Measurements from ENCODE around the gene ZW10. TPM values are rescaled to one million over a fixed set of nuclear protein-coding genes. Genes with fewer than 3 reads are reported as not detected.

ZW10 gene
- total RNA-seq, 2 experiments from 2014 or later, result 2.0 to 2.2 TPM

DNA sequence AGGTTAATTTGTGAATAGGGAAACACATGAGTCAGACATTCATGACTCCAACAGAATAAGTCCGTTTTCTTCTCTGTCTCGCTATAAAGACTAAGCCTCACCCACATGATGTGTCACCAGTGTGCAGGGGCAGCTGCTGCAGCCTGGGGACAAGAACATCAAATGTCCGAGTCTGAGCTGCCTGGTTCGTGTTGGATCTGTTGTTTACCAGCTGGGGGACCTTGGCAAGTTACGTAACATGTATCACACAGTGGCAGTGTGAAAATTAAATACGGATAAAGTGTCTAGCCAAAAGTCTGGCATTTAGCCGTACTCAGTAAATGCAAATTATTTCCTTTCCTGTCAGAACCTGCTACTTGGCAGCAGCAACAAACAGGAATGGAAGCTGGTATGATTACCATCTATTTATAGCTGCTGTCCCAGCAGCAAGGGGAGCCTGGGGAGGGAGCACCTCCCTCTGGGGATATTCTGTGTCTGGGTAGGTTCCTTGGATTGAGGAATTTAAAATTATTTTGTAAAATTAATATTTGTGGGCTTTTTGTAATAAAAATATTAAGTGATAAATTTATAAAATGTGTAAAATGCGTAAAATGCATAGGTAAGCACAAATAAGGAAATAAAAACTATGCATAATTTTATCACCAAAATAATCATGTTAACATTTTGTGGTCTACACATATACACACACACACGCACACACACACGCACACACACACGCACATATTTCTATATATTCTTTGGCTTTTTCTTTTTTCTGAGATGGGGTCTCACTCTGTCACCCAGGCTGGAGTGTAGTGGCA is 4.8 kb upstream of the ZW10 start:
- Histone ChIP-seq H3K4me1 (ENCODE audit: insufficient read depth, low read length) (no peaks in the 10 kb centered on the region), H3K27ac (ENCODE audit: low read depth in 1 of 2, low read length in 2 of 2) (no peak overlapping the region), H3K27me3 (ENCODE audit: control insufficient read depth in 1 of 2, insufficient read depth in 2 of 2, low read length in 2 of 2) (peaks cover 0 to 20% of the 10 kb centered on the region in 2 experiments), H3K36me3 (ENCODE audit: insufficient read depth, low read length) (no peaks in the 10 kb centered on the region), H3K4me3 (ENCODE audit: low read length) (no peak overlapping the region), H3K9me3 (ENCODE audit: control insufficient read depth in 1 of 2, insufficient read depth in 1 of 2, low read length in 2 of 2) (no peaks in the 10 kb centered on the region)
- no peak for ATAC-seq (ENCODE audit: poor library complexity)
- DNase-seq, result no peak
- H3K4me3 Mint-ChIP-seq, result peak overlapping the region; percentile 53
- POLR2A ChIA-PET, result no interaction called here
- no peaks in the 10 kb centered on the region for H3K9me3 Mint-ChIP-seq
- no peak overlapping the region for H3K27ac Mint-ChIP-seq
- TF ChIP-seq, protein P1, sequence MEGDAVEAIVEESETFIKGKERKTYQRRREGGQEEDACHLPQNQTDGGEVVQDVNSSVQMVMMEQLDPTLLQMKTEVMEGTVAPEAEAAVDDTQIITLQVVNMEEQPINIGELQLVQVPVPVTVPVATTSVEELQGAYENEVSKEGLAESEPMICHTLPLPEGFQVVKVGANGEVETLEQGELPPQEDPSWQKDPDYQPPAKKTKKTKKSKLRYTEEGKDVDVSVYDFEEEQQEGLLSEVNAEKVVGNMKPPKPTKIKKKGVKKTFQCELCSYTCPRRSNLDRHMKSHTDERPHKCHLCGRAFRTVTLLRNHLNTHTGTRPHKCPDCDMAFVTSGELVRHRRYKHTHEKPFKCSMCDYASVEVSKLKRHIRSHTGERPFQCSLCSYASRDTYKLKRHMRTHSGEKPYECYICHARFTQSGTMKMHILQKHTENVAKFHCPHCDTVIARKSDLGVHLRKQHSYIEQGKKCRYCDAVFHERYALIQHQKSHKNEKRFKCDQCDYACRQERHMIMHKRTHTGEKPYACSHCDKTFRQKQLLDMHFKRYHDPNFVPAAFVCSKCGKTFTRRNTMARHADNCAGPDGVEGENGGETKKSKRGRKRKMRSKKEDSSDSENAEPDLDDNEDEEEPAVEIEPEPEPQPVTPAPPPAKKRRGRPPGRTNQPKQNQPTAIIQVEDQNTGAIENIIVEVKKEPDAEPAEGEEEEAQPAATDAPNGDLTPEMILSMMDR (IDR thresholded peaks at IDR 0.05), result no peak
- peaks cover 13% of the 10 kb centered on the region for H3K4me1 Mint-ChIP-seq (ENCODE audit: low read depth)
- H3K27me3 Mint-ChIP-seq, result peaks cover 21% of the 10 kb centered on the region
- CTCF ChIA-PET, result no interaction called here
- H3K36me3 Mint-ChIP-seq (ENCODE audit: low read depth), result peaks cover 7% of the 10 kb centered on the region
- intact Hi-C loops (cut with DNase I, micrococcal nuclease), result loop anchor here (10.0 kb wide), 4 partner anchors 464 to 1704 kb away; partner anchors contain the start of genes NKAPD1 (in 1 of the 2), PIH1D2 (in 1 of the 2) and TTC12 (in 1 of the 2)

DNA sequence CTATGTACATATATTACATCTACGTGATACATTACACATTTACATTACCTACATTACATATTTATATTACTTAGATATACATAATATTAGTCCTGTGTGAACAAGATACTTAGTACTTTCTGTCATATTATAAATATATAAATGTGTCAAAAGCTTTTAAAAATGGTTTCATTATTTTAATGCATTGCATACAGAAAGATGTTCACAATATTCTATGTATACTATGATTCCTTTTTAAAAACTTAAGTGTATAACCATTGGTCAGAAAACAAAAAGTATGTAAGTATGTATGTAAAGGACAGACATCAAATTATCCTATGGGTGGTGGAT is 647 bp upstream of the ZW10 start:
- TF ChIP-seq, protein P1 (IDR thresholded peaks at IDR 0.05), result peak; percentile 38
- Mint-ChIP-seq H3K27ac (peak overlapping the region; percentile 84), H3K27me3 (peaks cover under 1% of the 10 kb centered on the region), H3K9me3 (no peaks in the 10 kb centered on the region), H3K4me3 (peak overlapping the region; percentile 95), H3K36me3 (ENCODE audit: low read depth) (peaks cover 22% of the 10 kb centered on the region), H3K4me1 (ENCODE audit: low read depth) (peaks cover 31% of the 10 kb centered on the region)
- ChIA-PET POLR2A (no interaction called here), CTCF (interaction anchor here (1.5 kb wide), 1 partner anchor 9 kb away, joined by 3 read pairs; no protein-coding TSS in a partner anchor)
- Histone ChIP-seq H3K9me3 (ENCODE audit: control insufficient read depth in 1 of 2, insufficient read depth in 1 of 2, low read length in 2 of 2) (no peaks in the 10 kb centered on the region), H3K4me3 (ENCODE audit: low read length) (peak overlapping the region; percentile 88), H3K27ac (ENCODE audit: low read depth in 1 of 2, low read length in 2 of 2) (peak overlapping the region; percentile 40 to 42), H3K27me3 (ENCODE audit: control insufficient read depth in 1 of 2, insufficient read depth in 2 of 2, low read length in 2 of 2) (no peaks in the 10 kb centered on the region), H3K36me3 (ENCODE audit: insufficient read depth, low read length) (no peaks in the 10 kb centered on the region), H3K4me1 (ENCODE audit: insufficient read depth, low read length) (peaks cover 12% of the 10 kb centered on the region)
- no peak for ATAC-seq (ENCODE audit: poor library complexity)
- intact Hi-C loops (cut with DNase I, micrococcal nuclease), result loop anchor here (5.0 to 10.0 kb wide), 6 partner anchors 459 to 1699 kb away; partner anchors contain the start of genes NKAPD1 (in 1 of the 2), PIH1D2 (in 1 of the 2) and TTC12 (in 1 of the 2)
- no peak for DNase-seq

DNA sequence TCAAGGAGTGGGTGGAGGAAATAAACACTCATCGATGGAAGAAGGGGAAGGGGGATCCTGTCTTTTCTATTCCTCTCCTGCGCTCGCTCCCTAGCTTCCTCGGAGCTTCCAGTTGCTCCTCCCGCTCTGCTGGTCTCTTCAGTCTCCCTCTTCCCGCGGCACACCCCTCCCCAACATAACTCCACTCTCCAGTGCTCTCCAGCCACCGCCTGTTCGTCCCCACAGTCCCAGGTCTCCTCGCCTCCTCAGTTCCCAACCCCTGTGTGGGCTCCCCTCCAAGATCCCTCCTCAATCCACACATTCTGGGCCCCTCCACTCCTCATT is 438 bp downstream of the ZW10 start:
- Histone ChIP-seq H3K4me3 (ENCODE audit: low read length) (peak overlapping the region; percentile 88), H3K4me1 (ENCODE audit: insufficient read depth, low read length) (peaks cover 12% of the 10 kb centered on the region), H3K36me3 (ENCODE audit: insufficient read depth, low read length) (peaks cover 7% of the 10 kb centered on the region), H3K27me3 (ENCODE audit: control insufficient read depth in 1 of 2, insufficient read depth in 2 of 2, low read length in 2 of 2) (no peaks in the 10 kb centered on the region), H3K27ac (ENCODE audit: low read depth in 1 of 2, low read length in 2 of 2) (peak overlapping the region; percentile 19 to 42), H3K9me3 (ENCODE audit: control insufficient read depth in 1 of 2, insufficient read depth in 1 of 2, low read length in 2 of 2) (no peaks in the 10 kb centered on the region)
- DNase-seq (no peak), ATAC-seq (ENCODE audit: poor library complexity) (no peak)
- H3K36me3 Mint-ChIP-seq (ENCODE audit: low read depth), result peaks cover 31% of the 10 kb centered on the region
- ChIA-PET CTCF (interaction anchor here (0.6 to 1.5 kb wide), 4 partner anchors 8 to 1493 kb away, joined by 3 to 4 read pairs (median 3); no protein-coding TSS in a partner anchor), POLR2A (interaction anchor here (0.9 kb wide), 2 partner anchors 102 to 459 kb away, joined by 3 read pairs; partner anchors contain the start of genes TTC12 and USP28)
- peaks cover 32% of the 10 kb centered on the region for H3K4me1 Mint-ChIP-seq (ENCODE audit: low read depth)
- intact Hi-C loops (cut with DNase I, micrococcal nuclease), result loop anchor here (2.0 to 10.0 kb wide), 9 partner anchors 102 to 1698 kb away; partner anchors contain the start of genes TTC12 (in 2 of the 2), NKAPD1 (in 1 of the 2), PIH1D2 (in 1 of the 2) and REXO2 (in 1 of the 2)
- no peaks in the 10 kb centered on the region for H3K27me3 Mint-ChIP-seq
- peak overlapping the region; percentile 84 for H3K27ac Mint-ChIP-seq
- no peaks in the 10 kb centered on the region for H3K9me3 Mint-ChIP-seq
- TF ChIP-seq, protein P1 (IDR thresholded peaks at IDR 0.05), result no peak
- H3K4me3 Mint-ChIP-seq, result peak overlapping the region; percentile 95

Measured in CD4-positive, alpha-beta T cell (primary cell).